Left colon (tissue), 2 donors: ENCODE measurements around the gene ERI3. TPM values are rescaled to one million over a fixed set of nuclear protein-coding genes. Genes with fewer than 3 reads are reported as not detected.

ENCODE experiments used
- ATAC-seq: fragments of 200-7000 bp; cut with Tn5 transposase; one replicate; pipeline ENCODE4 v1.9.1; 2020; ENCODE audit warnings: mild to moderate bottlenecking, moderate library complexity
- DNase-seq, 2 donors: peaks; one replicate each; pipeline ENCODE4 v3.0.0-alpha.2; 2020
- intact Hi-C, 2 donors: fragments of 100-400 bp; cut with DNase I in 1 of 2; cut with micrococcal nuclease in 1 of 2; formaldehyde crosslinking; loops; one replicate each; pipeline versions ENCODE4 v1.11.2 to v1.14.0; 2022; cut with DNase I, micrococcal nuclease
- total RNA-seq, 2 donors: library from RNA; stranded (reverse); fragmentation: NEBNext Ultra II Directional; extraction: Animal tissue kit (Norgen Biotek cat#: 25700); gene quantifications; one replicate each; pipeline ENCODE4 v1.2.1, GENCODE V29; 2021
- donor health status: DM: no; HTN: no; CAD: no.
- donor health status: DM: yes; HTN: yes; CAD: no.

The ERI3 gene
- total RNA-seq, 2 donors from 2014 or later = 25.3 to 30.3 TPM

GRCh38 chr1:44270686-44271628, 84.1 kb downstream of the ERI3 start:
- intact Hi-C loops = no loop called here
- peak; percentile 70 to 84 for DNase-seq
- ATAC-seq = peak; percentile 39

GRCh38 chr1:44268054-44268453, 87.0 kb downstream of the ERI3 start:
- DNase-seq (peak in 1 of 2 donors; percentile 51), ATAC-seq (peak; percentile 20)
- intact Hi-C loops = no loop called here

- DNase-seq (peak; percentile 84 to 97), ATAC-seq (peak; percentile 77)
- intact Hi-C loops = no loop called here
Observed at GRCh38 chr1:44267438-44267837, 87.6 kb downstream of the ERI3 start.

GRCh38 chr1:44266400-44267344, 88.4 kb downstream of the ERI3 start:
- DNase-seq (peak in 1 of 2 donors; percentile 42), ATAC-seq (peak; percentile 48)
- intact Hi-C loops = no loop called here

GRCh38 chr1:44265656-44266358, 89.2 kb downstream of the ERI3 start:
- intact Hi-C loops = no loop called here
- ATAC-seq = no peak
- DNase-seq = no peak

GRCh38 chr1:44264451-44264771, 90.6 kb downstream of the ERI3 start:
- intact Hi-C loops = no loop called here
- ATAC-seq = no peak

GRCh38 chr1:44263568-44264450, 91.2 kb downstream of the ERI3 start:
- DNase-seq (no peak), ATAC-seq (no peak)
- intact Hi-C loops = no loop called here

More at GRCh38 chr1:44264451-44264771, 90.6 kb downstream of the ERI3 start:
- no peak for DNase-seq

GRCh38 chr1:44262816-44263567, 92.1 kb downstream of the ERI3 start:
- DNase-seq (no peak), ATAC-seq (no peak)
- intact Hi-C loops = no loop called here

- peak in 1 of 2 donors; percentile 48 for DNase-seq
- peak; percentile 7 for ATAC-seq
- intact Hi-C loops = no loop called here
Observed at GRCh38 chr1:44262414-44262813, 92.6 kb downstream of the ERI3 start.

GRCh38 chr1:44261962-44262361, 93.1 kb downstream of the ERI3 start:
- ATAC-seq (peak; percentile 9), DNase-seq (no peak)
- intact Hi-C loops = no loop called here

GRCh38 chr1:44261171-44261817, 93.8 kb downstream of the ERI3 start:
- intact Hi-C loops = no loop called here
- DNase-seq (peak in 1 of 2 donors; percentile 52), ATAC-seq (peak; percentile 60)

GRCh38 chr1:44260792-44261170, 94.3 kb downstream of the ERI3 start:
- intact Hi-C loops = no loop called here

GRCh38 chr1:44259090-44259489, 96.0 kb downstream of the ERI3 start:
- peak in 1 of 2 donors; percentile 51 for DNase-seq
- no peak for ATAC-seq
- intact Hi-C loops = no loop called here

More at GRCh38 chr1:44260792-44261170, 94.3 kb downstream of the ERI3 start:
- DNase-seq (peak; percentile 66 to 75), ATAC-seq (peak; percentile 79)

- ATAC-seq = no peak
- DNase-seq = no peak
- intact Hi-C loops = no loop called here
Observed at GRCh38 chr1:44256762-44257554, 98.1 kb downstream of the ERI3 start.

- DNase-seq = no peak
- ATAC-seq = no peak
- intact Hi-C loops = no loop called here
Observed at GRCh38 chr1:44254392-44254910, 100.6 kb downstream of the ERI3 start.
